ENCODE measurements around the gene ZBTB16.

ZBTB16 gene

GRCh38 chr11:114166362-114166761 lies 106.9 kb downstream of the ZBTB16 start:
- TF ChIP-seq CTCF (IDR thresholded peaks at IDR 0.05) = no peak
- DNase-seq (ENCODE audit: low spot score) = no peak
- peak overlapping the region; percentile 32 for H3K4me3 ChIP-seq
- H3K27ac ChIP-seq = peak overlapping the region; percentile 98 to 99

GRCh38 chr11:114166897-114167323 lies 107.4 kb downstream of the ZBTB16 start:
- Histone ChIP-seq H3K4me3 (peak overlapping the region; percentile 32), H3K27ac (peak overlapping the region; percentile 98 to 99)
- TF ChIP-seq CTCF (IDR thresholded peaks at IDR 0.05) = no peak
- DNase-seq (ENCODE audit: low spot score) = no peak

- peak overlapping the region; percentile 40 for H3K4me3 ChIP-seq
- no peak for DNase-seq (ENCODE audit: low spot score)
- no peak for TF ChIP-seq CTCF (IDR thresholded peaks at IDR 0.05)
- peak overlapping the region; percentile 97 to 98 for H3K27ac ChIP-seq
These were observed 107.8 kb downstream of the ZBTB16 start for GRCh38 chr11:114167355-114167754.

GRCh38 chr11:114167771-114168448 lies 108.4 kb downstream of the ZBTB16 start:
- Histone ChIP-seq H3K4me3 (peak overlapping the region; percentile 40), H3K27ac (peak overlapping the region; percentile 97 to 98)
- no peak for TF ChIP-seq CTCF (IDR thresholded peaks at IDR 0.05)
- no peak for DNase-seq (ENCODE audit: low spot score)

- H3K4me3 ChIP-seq = peak overlapping the region; percentile 40
- TF ChIP-seq CTCF (IDR thresholded peaks at IDR 0.05) = no peak
- peak overlapping the region; percentile 97 to 98 for H3K27ac ChIP-seq
- DNase-seq (ENCODE audit: low spot score) = no peak
These were observed 109.2 kb downstream of the ZBTB16 start for GRCh38 chr11:114168691-114169090.

- no peak for TF ChIP-seq CTCF (IDR thresholded peaks at IDR 0.05)
- Histone ChIP-seq H3K4me3 (peak overlapping the region; percentile 40), H3K27ac (peak overlapping the region; percentile 97 to 98)
- DNase-seq (ENCODE audit: low spot score) = no peak
These were observed 109.8 kb downstream of the ZBTB16 start for GRCh38 chr11:114169321-114169749.

GRCh38 chr11:114169821-114170220 lies 110.3 kb downstream of the ZBTB16 start:
- no peak for DNase-seq (ENCODE audit: low spot score)
- TF ChIP-seq CTCF (IDR thresholded peaks at IDR 0.05) = no peak
- Histone ChIP-seq H3K4me3 (peak overlapping the region; percentile 40), H3K27ac (peak overlapping the region; percentile 97 to 98)
